GM19463 (cell line): ENCODE measurements around the gene PDE10A.

Experiments used
- ATAC-seq: cut with Tn5 transposase; IDR thresholded peaks from one replicate; pipeline ENCODE4 v1.9.1; 2021; ENCODE audit warnings: mild to moderate bottlenecking, moderate library complexity; ENCODE audit not compliant: unreplicated experiment

Gene PDE10A

DNA sequence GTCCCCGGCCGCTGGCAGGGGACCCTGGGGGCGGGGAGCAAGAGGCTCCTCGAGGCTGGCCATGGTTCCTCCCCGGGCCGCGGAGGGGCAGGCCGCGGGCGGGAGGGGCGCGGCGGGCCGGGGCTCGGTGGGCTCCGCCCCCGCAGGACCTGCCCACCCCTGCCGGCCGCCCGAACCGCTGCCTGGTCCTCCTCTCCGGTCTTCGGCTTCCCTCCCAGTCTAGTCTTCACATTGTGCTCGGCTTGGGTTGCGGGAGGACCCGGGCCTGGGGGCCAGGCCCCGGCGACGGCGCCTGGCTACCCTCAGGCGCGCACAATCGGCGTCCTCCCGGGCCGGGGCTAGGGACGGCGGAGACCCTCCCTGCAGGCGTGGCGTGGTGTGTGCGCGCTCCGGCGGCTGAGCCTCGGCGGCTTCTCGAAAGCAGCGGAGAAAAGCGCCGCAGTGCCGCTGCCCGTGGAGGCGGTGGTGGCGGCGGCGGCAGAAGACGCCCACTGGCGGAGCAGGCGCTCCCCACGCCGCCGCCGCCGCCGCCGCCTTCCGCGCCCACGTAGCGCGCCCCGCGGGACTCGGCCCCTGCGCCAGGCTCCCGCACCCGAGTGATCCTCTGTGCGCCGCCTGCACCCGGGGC, at the start of gene PDE10A:
Gene PDE10A (minus strand): TSS at position 493 of the 628 bp plus-strand sequence. CDS start 430 bp downstream, at position 63.
- ATAC-seq = no peak

DNA sequence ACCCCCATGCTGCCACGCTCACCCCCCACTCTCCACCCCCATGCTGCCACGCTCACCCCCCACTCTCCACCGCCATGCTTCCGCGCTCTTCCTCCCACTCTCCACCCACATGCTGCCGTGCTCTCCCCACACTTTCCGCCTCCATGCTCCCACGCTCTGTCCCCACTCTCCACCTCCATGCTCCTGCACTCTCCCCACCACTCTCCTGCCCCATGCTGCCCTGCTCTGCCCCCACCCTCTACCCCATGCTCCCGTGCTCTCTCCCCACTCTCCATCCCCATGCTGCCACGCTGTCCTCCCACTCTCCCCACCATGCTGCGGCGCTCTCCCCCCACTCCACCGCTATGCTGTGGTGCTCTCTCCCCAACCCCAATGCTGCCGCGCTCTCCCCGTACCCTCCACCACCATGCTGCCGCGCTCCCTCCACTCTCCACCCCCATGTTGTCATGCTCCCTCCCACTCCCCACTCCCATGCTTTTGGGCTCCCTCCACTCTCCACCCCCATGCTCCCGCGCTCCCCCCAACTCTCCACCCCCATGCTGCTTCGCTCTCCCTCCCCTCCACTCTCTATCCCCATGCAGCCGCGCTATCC, 46.0 kb upstream of the PDE10A start:
- no peak for ATAC-seq

DNA sequence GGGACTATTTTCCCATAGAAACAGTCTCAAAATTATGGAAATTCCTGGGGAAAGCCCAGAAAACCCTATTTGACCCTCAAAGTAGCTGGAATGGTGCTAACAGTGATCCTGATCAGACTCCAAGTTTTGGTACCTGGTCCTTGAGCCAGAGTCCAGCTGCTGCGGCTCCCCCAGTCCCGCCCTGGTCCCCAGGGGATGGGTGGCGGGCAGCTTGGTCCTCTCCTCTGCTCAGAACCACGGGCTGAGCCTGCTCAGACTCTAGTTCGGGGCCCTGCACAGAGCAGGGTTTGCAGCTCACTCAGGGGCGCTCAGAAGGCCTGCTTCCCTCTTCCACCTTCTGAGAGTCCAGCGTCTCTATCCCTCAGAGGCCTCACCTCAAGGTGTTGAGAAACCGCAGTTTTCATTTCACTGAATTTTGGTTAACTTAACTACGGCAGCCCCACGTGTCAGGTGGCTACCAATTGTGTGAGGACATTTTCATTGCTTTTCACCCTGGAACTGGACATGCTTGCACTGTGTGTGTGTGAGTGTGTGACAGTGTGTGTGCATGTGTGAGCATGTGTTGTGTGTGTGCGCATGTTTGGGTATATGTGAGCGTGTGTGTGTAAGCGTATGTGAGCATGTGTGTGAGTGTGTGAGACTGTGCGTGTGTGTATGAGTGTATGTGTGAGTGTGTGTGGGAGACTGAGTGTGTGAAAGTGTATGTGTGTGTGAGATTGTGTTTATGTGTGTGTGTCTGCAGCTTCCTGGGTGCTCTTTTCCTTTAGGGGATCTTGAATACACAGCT, 44.2 kb upstream of the PDE10A start:
- no peak for ATAC-seq

DNA sequence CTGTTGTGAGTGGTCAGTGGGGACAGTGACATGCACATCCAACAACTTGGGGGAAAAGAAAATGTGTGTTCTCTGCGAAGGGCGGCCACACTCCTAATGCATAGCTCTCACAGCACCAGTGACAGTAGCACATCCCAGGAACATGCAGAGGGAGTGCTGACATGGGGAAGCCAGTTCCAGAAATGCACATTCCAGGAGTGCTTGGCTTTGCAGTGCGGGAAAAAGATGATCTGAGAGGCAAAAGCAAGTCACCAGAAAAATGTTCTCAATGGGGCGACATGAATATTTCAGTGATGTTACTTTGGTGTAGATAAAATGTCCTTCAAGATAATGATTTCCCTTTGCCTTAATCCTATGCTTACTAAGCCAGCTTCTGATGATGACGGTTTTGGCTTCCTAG, 42.9 kb upstream of the PDE10A start:
- no peak for ATAC-seq

DNA sequence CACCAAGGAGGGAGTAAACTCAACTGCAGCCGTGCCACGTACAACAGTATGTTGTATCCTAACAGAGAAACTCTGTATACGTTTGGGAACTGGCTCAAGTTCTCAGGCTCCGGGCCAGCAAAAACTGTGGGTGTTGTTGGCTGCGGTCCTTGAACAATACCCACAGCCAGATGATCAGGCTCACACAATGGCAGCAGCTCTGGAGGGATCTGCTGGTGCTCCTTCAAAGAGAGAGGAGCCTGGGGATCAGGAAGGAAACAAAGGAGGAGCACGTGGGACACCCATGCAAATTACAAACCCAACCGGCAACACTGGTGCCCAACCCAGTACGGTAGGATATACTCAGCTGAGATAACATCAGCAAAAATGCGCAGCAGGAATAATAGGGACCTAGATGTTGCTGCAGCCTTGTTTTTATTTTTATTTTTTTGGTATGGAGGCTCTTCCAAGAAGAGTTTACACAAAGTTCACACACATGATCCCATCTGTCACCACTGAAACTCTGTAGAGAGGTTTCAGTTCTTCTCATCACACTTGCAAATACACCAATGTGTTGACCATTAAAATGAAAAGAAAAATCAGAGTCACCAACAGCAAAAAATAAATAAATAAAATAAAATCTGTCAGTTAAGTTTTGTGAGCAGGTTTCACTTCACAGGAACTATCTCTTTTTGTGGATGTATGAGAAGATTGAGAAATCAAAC, 41.2 kb upstream of the PDE10A start:
- peak; percentile 43 for ATAC-seq

DNA sequence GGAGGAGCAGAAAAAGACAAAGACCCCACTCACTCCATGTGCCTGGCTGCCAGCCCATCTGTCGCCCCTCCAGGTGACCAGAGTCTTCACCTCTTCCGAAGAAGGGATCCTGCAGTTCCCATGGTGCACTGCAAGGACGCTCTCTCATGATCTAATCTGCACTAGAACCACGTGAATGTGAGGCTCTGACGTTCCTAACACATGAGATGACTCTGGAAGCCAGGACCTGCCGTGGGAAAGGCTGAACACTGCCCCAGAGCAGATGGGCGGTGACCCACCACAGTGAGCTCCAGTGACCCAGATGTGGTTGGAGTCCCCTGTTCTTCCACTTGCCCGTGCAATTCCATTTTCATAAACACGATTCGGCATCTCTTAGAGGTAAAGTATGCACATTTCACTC, 39.6 kb upstream of the PDE10A start:
- ATAC-seq = no peak

DNA sequence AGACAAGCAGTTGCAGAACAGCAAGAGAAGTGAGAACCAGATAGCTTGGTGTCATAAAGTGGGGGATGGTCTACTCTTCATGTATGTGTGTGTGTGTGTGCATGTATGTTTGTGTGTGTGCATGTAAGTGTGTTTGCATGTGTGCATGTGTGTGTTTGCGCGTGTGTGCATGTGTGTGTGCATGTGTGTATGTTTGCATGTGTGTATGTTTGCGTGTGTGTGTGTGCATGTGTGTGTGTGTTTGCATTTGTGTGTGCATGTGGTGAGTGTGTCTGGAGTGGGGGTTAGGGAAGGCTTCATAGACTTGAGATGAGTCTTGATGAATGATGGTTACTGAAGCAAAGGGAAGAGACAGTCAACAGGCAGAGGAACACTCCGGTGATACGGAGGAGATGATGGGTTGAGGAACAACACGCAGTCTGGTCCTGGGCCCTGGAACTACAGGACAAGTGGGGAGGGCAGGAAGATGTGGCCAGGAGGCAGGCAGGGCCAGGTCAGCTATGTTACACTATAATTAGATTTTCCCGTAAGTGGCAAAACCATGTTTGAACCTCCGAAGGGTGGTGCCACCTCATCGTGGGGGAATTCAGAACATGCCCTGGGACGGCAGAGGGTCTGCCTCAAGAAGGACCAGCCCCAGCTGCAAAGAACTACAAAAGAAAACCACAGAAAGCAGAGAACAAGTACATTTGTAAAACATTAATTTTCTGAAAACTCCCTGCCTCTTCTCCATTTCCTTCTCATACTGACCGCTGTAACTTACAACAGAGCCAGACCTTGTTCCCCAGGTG, 38.7 kb upstream of the PDE10A start:
- ATAC-seq = peak; percentile 82

DNA sequence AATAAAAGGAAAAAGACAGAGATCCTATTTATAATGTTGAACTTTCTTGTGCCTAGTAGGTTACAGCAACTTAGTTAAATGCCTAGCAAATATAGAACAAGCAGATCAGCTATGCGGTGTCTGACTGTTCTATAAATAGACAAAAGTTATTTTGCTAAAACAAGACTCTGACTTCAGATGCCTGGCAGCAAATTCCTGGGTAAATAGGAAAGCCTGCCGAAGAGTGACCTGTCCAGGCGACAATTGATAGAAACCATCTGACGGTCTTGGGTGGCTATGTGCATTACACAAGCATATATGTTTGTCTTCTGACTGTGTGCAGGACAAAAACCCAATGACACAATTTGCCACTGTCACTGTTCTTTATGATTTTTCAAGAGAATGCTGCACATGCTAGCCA, 38.0 kb upstream of the PDE10A start:
- no peak for ATAC-seq

DNA sequence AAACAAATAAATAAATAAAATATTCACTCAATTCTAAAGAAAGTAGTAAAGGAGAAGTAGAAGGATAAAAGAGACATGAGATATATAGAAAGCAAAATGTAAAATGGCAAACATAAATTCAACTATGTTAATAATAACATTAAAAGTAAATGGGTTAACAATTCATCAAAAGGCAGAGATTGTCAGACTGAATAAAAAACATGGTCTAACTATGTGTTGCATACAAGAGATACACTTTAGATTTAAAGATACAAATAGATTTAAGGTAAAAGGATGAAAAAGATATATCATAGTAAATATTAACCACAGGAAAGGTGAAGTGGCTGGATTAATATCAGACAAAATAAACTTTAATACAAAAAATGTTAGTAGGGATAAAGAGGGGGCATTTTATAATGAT, 35.8 kb upstream of the PDE10A start:
- no peak for ATAC-seq

DNA sequence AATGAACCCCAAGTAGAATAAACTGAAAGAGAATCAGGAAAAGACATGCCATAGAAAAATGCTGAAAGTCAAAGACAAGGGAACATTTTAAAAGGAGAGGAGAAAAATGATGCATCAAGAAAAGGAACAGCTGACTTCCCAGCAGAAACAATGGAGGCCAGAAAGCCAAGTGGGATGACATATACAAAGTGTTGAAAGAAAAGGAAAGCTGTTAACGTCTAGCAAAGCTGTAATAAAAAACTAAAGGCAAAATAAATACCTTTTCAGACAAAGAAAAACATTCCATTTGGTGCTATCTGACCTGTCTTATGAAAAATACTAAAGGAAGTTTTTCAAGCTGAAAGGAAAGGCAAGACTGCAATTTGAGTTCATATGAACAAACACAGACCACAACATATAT, 34.1 kb upstream of the PDE10A start:
- no peak for ATAC-seq

DNA sequence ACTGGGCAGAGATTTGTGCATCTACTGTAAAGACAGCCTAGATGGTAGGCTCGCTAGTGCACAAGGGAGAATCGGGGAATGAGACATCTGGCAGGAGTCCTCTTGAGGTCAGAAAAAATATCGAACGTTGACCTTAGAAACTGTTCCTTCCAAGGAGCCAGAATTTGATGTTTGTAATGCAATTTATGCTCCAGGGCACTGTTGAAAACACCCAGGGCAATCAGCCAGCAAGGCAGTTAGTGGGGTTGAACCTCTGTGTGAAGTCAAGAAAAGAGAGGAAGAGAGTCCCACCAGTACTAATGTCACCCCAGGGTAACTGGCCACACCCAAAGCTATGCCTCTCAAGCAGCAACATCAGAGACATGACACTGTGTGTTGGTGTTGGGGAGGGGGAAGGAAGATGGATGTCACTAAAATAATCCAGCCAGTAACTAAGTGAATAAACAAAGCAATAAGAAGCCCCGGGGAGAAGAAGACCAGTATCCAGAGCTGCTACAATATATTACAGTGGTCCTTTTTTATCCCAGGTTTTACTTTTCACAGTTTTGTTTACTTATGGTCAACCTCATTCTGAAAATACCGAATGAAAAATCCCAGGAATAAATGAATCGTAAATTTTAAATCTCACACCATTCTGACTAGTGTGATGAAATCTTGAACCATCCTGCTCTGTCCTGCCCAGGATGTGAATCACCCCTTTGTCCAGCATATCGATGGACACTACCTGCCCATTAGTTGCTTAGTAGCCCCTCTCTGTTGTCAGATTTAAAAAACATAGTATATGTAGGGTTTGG, 32.9 kb upstream of the PDE10A start:
- ATAC-seq = no peak

DNA sequence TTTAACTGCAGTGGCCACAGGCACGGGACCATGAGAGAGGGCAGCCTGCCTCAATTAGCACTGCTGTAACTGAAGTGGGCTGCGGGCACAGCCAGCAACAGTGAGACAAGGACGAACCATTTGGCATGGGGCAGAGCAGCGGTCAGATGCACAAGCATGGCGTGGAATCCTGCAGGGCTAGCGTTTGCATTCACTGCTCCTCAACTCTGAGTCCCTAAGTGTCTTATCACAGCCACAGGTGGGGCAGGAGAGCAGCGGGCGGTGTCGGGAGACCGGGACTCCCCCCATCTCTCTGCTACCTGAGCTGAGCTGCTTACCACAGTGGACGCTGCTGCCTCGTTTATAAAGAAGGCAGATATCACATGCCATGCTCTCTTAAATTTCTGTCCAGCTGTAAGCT, 31.3 kb upstream of the PDE10A start:
- no peak for ATAC-seq

DNA sequence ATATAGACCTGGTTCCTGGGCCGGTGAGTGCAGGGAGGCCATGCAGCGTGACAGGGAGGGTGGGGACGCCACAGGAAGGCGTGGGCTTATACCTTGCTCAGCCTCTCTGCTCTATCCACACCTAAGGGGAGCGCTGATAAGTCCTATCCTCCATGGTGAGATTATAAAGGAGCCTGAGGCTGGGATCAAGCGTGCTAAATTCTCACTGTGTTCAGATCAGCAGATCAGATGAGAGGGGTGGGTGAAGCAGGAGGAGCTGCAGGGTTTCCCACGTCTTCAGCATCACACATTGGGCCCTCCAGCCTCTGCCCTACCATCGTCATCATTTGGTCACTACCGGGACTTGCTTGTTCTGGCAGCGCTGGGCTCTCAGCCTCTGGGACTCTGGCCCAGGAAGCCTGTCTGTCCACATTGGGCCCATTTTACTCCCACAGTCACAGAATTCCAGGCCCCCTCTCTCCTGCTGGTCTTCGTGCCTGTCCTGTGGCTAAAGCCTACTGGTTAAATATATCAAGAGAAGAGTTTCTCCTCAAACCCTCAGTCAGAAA, 29.1 kb upstream of the PDE10A start:
- no peak for ATAC-seq

DNA sequence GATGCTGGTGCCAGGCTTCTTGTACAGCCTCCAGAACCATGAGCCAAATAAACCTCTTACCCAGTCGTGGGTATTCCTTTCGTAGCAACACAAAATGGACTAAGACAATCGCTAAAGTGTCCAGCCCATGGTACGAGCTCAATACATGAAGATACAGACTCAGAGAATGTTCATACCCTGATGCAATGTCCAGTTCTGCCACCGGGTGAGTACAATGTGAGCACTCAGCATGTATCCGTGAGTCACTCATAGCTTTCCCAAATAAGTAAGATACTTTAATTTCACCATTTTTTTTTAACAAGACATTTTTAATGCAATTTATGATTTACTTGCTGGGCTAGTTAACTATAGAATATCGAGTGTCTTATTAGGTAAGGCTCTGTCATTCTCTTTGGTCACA, 26.7 kb upstream of the PDE10A start:
- no peak for ATAC-seq

DNA sequence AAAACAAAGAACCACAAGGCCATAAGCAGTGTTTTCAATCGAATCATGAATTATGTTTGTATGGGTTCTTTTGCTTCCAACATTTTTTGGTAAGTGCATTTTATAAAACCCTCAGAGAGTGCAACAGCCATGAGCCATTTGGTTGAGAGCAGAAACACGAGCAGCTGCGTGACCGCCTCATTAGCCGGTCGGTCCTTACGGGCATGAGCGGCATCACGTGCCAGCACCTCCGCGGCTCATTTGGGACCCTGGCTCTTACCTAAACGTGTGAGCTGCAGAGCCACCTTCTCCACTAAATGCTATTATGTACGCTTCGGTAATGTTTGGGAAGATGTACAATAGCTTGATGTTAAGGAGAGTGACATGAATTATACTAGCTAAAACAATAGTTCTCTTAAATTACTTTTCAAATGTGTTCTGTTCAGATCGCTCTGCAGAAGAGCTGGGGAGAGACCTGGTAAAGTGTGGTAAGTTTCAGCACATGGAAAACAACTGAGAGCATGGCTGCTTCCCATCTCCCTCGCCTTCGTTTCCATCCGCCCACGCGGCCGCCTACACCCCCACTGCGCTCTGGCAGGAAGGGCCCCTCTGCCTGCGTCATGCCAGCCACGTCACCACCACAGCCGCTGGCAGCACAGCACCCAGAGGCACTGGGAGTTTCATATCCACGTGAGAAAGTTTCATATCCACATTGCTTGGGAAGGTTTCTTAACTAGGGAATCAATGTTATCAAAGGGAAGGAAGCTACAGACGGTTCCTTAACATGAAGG, 23.7 kb upstream of the PDE10A start:
- ATAC-seq = no peak

DNA sequence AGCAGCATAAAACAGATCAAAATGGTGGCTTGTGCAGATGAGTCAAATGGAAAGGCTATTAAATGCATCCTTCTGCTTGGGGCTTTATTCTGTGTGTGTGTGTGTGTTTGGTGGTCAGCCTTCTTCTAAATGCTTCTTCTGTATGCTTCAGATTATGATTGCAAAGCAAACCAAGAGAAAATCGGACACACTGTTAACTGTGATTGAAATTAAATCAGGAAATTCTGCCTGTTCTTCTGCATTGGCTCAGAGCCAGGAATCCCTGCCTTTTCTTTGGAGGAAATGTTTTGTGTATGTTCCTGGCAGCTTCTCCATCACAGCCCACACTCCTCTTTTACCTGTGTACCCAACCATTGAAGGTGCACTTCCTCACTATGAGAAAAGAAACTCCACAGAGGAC, 22.3 kb upstream of the PDE10A start:
- no peak for ATAC-seq

DNA sequence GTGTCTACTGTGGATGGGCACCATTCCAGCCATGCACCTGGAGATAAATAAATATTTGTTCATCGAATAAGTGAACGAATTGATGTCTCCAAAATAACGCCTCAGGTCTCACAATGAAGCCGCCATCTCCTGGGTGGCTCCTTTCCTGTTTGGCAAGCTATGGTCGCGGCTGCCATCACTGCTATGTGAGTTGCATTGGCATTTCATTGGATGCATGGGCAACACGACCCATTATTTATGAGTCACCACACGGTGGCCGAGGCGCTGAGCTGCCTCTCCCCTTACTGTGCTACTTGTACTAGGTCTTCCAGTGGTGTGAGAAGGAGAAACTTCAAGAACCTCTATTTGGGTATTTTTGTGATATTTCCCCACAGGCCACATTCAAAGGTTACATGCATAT, 21.3 kb upstream of the PDE10A start:
- no peak for ATAC-seq

DNA sequence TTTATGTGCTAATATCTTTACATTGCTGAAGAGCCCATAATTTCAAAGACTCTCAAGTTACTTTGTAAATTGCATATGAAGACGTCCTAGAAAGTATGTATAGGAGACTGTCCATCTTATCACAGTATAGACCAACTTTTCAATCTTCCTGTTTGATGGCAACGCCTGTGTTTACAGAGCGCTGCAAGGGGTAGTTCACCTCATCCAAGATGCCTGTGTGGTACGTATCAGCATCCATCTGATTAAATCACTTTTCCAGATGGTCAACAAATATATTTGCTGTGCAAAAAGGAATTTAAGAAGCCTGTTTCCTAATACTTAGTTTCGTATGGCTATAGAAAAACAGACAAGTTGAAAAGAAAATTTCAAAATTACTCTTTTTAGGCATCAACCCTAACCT, 17.9 kb upstream of the PDE10A start:
- ATAC-seq = no peak

DNA sequence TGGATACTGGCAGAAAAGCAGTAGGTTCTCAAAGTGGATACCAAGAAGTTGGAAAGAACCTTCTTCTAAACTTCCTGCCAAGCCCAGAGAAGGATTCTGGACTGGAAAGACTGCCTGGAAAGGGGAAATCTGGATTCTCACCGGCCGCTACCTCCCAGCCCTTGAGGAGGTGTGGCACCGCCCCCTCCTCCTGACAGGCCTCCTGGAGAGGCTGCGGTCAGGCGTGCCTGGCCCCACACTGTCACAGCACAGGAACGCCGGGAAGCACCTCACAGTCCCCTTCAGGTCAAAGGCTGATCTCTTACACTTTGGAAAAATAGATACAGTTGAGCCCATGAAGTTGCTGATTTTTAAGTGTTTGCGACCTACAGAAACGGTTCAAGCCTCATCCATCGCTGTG, 16.3 kb upstream of the PDE10A start:
- no peak for ATAC-seq
